HEK293 (cell line): ENCODE data around the gene ITGA2B.

Source experiments
- CTCF ChIA-PET: fragments of 350-600 bp; formaldehyde crosslinking; extraction: SDS; loops from one replicate; lab custom pipeline; 2021; ENCODE audit warnings: antibody characterized with exemption; lab: Yijun Ruan, JAX
- POLR2A ChIA-PET: fragments of 300-600 bp; formaldehyde crosslinking; extraction: SDS; loops from one replicate; lab custom pipeline; 2020; ENCODE audit warnings: antibody characterized with exemption, inconsistent platforms; lab: Yijun Ruan, JAX
- H3K27ac ChIP-seq: fragments of 200-500 bp; sonication (Bioruptor generic); 2 replicates; pipeline ENCODE4 v1.5.1; 2014; ENCODE audit warnings: low read depth, low read length, control low read depth, inconsistent platforms; ENCODE audit errors: extremely low read depth
- H3K36me3 ChIP-seq, 2 experiments: fragments of 200-500 bp in 1 of 2; sonication (Bioruptor generic) in 1 of 2; 1 replicate in 1 of 2; 2 replicates in 1 of 2; pipeline ENCODE4 v1.5.1; 2014 to 2017; ENCODE audit warnings: inconsistent platforms in 2 of 2, low read length in 2 of 2; ENCODE audit not compliant: control insufficient read depth in 2 of 2, insufficient read depth in 1 of 2
- H3K4me1 ChIP-seq: fragments of 200-500 bp; sonication (Bioruptor generic); 2 replicates; pipeline ENCODE4 v1.5.1; 2014; ENCODE audit warnings: mild to moderate bottlenecking, low read length, inconsistent platforms; ENCODE audit not compliant: control insufficient read depth, insufficient read depth
- H3K4me3 ChIP-seq: 2 replicates; pipeline ENCODE4 v1.5.1; 2011; ENCODE audit warnings: low read depth, mild to moderate bottlenecking, control low read depth, low read length, moderate library complexity
- H3K9me3 ChIP-seq: fragments of 200-500 bp; sonication (Bioruptor generic); 2 replicates; pipeline ENCODE4 v1.5.1; 2014; ENCODE audit warnings: low read depth, low read length, inconsistent platforms; ENCODE audit not compliant: control insufficient read depth, insufficient read depth
- BCL11A ChIP-seq: fragments of 450-650 bp; formaldehyde crosslinking; IDR thresholded peaks from 2 replicates; pipeline ENCODE4 v1.5.1; 2016; ENCODE audit warnings: low read depth, missing biosample characterization, missing genetic modification characterization
- EGR2 ChIP-seq: fragments of 450-650 bp; formaldehyde crosslinking; IDR thresholded peaks from 2 replicates; pipeline ENCODE4 v1.5.1; 2016; ENCODE audit warnings: low read depth, missing biosample characterization, missing genetic modification characterization
- GLIS1 ChIP-seq: fragments of 450-650 bp; formaldehyde crosslinking; IDR thresholded peaks from 2 replicates; pipeline ENCODE4 v1.5.1; 2016; ENCODE audit warnings: missing biosample characterization, missing genetic modification characterization
- KLF1 ChIP-seq: fragments of 450-650 bp; formaldehyde crosslinking; IDR thresholded peaks from 2 replicates; pipeline ENCODE4 v1.5.1; 2016; ENCODE audit warnings: missing biosample characterization, missing genetic modification characterization
- KLF10 ChIP-seq: fragments of 450-650 bp; IDR thresholded peaks from 2 replicates; pipeline ENCODE4 v1.5.1; 2018; ENCODE audit warnings: missing biosample characterization, mild to moderate bottlenecking, missing genetic modification characterization
- PATZ1 ChIP-seq: fragments of 450-650 bp; formaldehyde crosslinking; IDR thresholded peaks from 2 replicates; pipeline ENCODE4 v1.5.1; 2016; ENCODE audit warnings: missing biosample characterization, missing genetic modification characterization
- REPIN1 ChIP-seq: fragments of 450-650 bp; formaldehyde crosslinking; IDR thresholded peaks from 2 replicates; pipeline ENCODE4 v1.5.1; 2017; ENCODE audit warnings: missing biosample characterization, missing genetic modification characterization, low read depth
- ZBTB17 ChIP-seq: fragments of 450-650 bp; formaldehyde crosslinking; IDR thresholded peaks from 2 replicates; pipeline ENCODE4 v1.5.1; 2016; ENCODE audit warnings: missing biosample characterization, missing genetic modification characterization
- ZBTB26 ChIP-seq: fragments of 450-650 bp; formaldehyde crosslinking; optimal IDR thresholded peaks from 2 replicates; pipeline ENCODE3; 2016; ENCODE audit warnings: missing biosample characterization, mild to moderate bottlenecking, missing genetic modification characterization
- ZIC2 ChIP-seq: fragments of 450-650 bp; formaldehyde crosslinking; IDR thresholded peaks from 2 replicates; pipeline ENCODE4 v1.5.1; 2016; ENCODE audit warnings: missing biosample characterization, missing genetic modification characterization
- ZNF18 ChIP-seq: fragments of 450-650 bp; formaldehyde crosslinking; IDR thresholded peaks from 2 replicates; pipeline ENCODE4 v1.5.1; 2016; ENCODE audit warnings: missing biosample characterization, missing genetic modification characterization
- ZNF19 ChIP-seq: fragments of 450-650 bp; formaldehyde crosslinking; IDR thresholded peaks from 2 replicates; pipeline ENCODE4; 2016; ENCODE audit warnings: missing biosample characterization, missing genetic modification characterization, low read depth
- ZNF239 ChIP-seq: fragments of 450-650 bp; formaldehyde crosslinking; IDR thresholded peaks from 2 replicates; pipeline ENCODE4 v1.5.1; 2016; ENCODE audit warnings: missing biosample characterization, missing genetic modification characterization
- ZNF350 ChIP-seq: fragments of 450-650 bp; formaldehyde crosslinking; IDR thresholded peaks from 2 replicates; pipeline ENCODE4 v1.5.0; 2017; ENCODE audit warnings: missing biosample characterization, mild to moderate bottlenecking, missing genetic modification characterization
- ZNF366 ChIP-seq: fragments of 450-650 bp; formaldehyde crosslinking; conservative IDR thresholded peaks from 2 replicates; pipeline ENCODE4 v1.5.1; 2016; ENCODE audit warnings: missing biosample characterization, missing genetic modification characterization
- ZNF416 ChIP-seq: fragments of 450-650 bp; formaldehyde crosslinking; IDR thresholded peaks from 2 replicates; pipeline ENCODE4 v1.5.1; 2016; ENCODE audit warnings: missing biosample characterization, missing genetic modification characterization
- ZNF529 ChIP-seq: fragments of 450-650 bp; formaldehyde crosslinking; IDR thresholded peaks from 2 replicates; pipeline ENCODE4 v1.5.1; 2017; ENCODE audit warnings: missing genetic modification characterization, missing biosample characterization; ENCODE audit not compliant: insufficient replicate concordance
- ZNF549 ChIP-seq: fragments of 450-650 bp; IDR thresholded peaks from 2 replicates; pipeline ENCODE4 v1.5.1; 2018; ENCODE audit warnings: missing biosample characterization, missing genetic modification characterization, mild to moderate bottlenecking, inconsistent platforms, moderate library complexity
- ZNF600 ChIP-seq: fragments of 450-650 bp; formaldehyde crosslinking; IDR thresholded peaks from 2 replicates; pipeline ENCODE4 v1.5.1; 2016; ENCODE audit warnings: missing biosample characterization, missing genetic modification characterization
- ZSCAN4 ChIP-seq: fragments of 450-650 bp; formaldehyde crosslinking; IDR thresholded peaks from 2 replicates; pipeline ENCODE4 v1.5.1; 2017; ENCODE audit warnings: missing biosample characterization, missing genetic modification characterization

ITGA2B gene

GRCh38 chr17:44397479-44398440 is 8.3 kb upstream of the ITGA2B start:
- ChIA-PET CTCF (interaction anchor here (1.2 to 2.3 kb wide), 4 partner anchors 31 to 126 kb away, joined by 3 to 7 read pairs (median 4); no protein-coding TSS in a partner anchor), POLR2A (no interaction called here)
- Histone ChIP-seq H3K4me3 (no peak overlapping the region), H3K4me1 (no peaks in the 10 kb centered on the region), H3K9me3 (no peaks in the 10 kb centered on the region), H3K36me3 (peaks cover 27 to 62% of the 10 kb centered on the region in 2 experiments), H3K27ac (no peak overlapping the region)
- TF ChIP-seq PATZ1 (tag by site-specific recombination) (0 out of 2 replicates have a peak, but pooled peaks have one; percentile 13), KLF10 (tag by site-specific recombination) (no peak), ZIC2 (tag by site-specific recombination) (peak; percentile 71), ZBTB17 (tag by site-specific recombination) (no peak), ZNF600 (tag by site-specific recombination) (peak; percentile 38; the same call in 1 of the 2 replicates), GLIS1 (peak; percentile 39; the same call in 1 of the 2 replicates)

GRCh38 chr17:44396946-44397345 is 7.5 kb upstream of the ITGA2B start:
- no peak overlapping the region for H3K27ac ChIP-seq
- no peak overlapping the region for H3K4me3 ChIP-seq
- H3K9me3 ChIP-seq: no peaks in the 10 kb centered on the region
- ChIA-PET CTCF (interaction anchor here (0.7 to 2.2 kb wide), 6 partner anchors 10 to 193 kb away, joined by 3 to 10 read pairs (median 4); no protein-coding TSS in a partner anchor), POLR2A (no interaction called here)
- H3K36me3 ChIP-seq: peaks cover 19 to 56% of the 10 kb centered on the region in 2 experiments
- no peak for TF ChIP-seq ZSCAN4
- TF ChIP-seq ZBTB26 (tag by site-specific recombination): no peak
- no peak for TF ChIP-seq ZNF416 (tag by site-specific recombination)
- no peak for TF ChIP-seq BCL11A
- TF ChIP-seq ZNF529 (tag by site-specific recombination): no peak
- no peak for TF ChIP-seq ZNF549
- TF ChIP-seq KLF10 (tag by site-specific recombination): no peak
- no peak for TF ChIP-seq ZNF239 (tag by site-specific recombination)
- TF ChIP-seq ZNF19: no peak
- no peak for TF ChIP-seq ZNF350 (tag by site-specific recombination)
- TF ChIP-seq KLF1: no peak
- no peak for TF ChIP-seq REPIN1 (tag by site-specific recombination)
- no peak for TF ChIP-seq ZNF366 (tag by site-specific recombination)
- TF ChIP-seq ZNF18 (tag by site-specific recombination): no peak
- TF ChIP-seq EGR2 (tag by site-specific recombination): no peak
- H3K4me1 ChIP-seq: no peaks in the 10 kb centered on the region
